GM18858 (cell line): ENCODE results near the gene PPP5C.
"Not testable (repeated sequence)": the region's sequence is repeated elsewhere in the genome, so short reads cannot be mapped to it uniquely, and the experiment has no call there.

Experiments
- ATAC-seq: cut with Tn5 transposase; IDR thresholded peaks from one replicate; pipeline ENCODE4 v1.9.1; 2021; ENCODE audit not compliant: unreplicated experiment

Gene PPP5C

GRCh38 chr19:46346821-46347571 lies at the start of gene PPP5C:
TSS of gene PPP5C (plus strand) at chr19:46347087. CDS start at chr19:46347097, 10 bp downstream.
- ATAC-seq: no peak

GRCh38 chr19:46297700-46298478 lies 49.0 kb upstream of the PPP5C start:
- ATAC-seq: no peak

DNA sequence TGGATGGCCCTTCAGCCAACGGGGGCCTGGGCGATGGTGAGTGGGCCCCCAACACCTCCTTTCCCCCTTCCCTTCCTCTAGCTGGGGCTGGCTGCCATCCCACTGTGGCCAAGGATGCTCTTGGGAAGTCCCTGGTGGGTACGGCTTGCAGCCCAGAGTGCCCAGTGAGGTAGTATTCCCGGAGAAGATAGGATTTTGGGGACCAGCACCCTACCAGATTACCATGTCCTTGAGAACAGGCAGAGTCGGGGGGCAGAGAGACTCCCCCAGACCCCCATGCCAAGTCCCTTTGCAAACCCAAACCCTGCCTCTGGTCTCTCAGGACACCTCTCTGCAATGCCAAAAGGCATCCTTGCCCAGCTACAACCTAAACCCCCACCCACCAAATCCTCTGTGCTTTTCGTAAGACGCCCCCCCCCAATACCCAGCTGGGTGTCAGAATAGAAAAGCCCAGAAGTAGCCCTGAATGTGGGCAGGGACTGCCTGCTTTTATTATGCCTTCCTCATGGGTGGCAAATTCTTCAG lies 48.3 kb upstream of the PPP5C start:
- no peak for ATAC-seq

DNA sequence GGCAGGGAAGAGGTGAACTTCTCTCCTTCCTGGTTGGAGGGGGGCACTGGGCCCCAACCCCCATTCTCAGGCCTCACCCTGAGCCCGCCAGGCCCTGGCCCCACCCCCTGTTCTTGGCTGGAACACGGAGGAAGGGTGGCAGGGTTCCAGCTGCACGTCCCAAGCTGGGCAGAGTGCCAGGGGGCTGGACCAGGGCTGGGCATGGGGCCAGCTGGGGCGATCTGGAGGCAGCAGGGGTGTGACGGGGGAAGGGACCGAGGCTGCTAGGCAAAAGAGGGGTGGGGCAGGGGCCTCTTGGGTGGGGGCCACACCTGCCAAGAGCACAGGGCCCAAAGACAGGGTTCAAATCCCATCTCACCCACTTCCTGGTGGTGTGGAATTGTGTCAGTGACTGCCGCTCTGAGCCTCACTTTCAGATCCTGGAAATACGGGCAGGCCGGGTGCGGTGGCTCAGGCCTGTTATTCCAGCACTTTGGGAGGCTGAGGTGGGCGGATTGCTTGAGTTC lies 47.8 kb upstream of the PPP5C start:
- no peak for ATAC-seq

DNA sequence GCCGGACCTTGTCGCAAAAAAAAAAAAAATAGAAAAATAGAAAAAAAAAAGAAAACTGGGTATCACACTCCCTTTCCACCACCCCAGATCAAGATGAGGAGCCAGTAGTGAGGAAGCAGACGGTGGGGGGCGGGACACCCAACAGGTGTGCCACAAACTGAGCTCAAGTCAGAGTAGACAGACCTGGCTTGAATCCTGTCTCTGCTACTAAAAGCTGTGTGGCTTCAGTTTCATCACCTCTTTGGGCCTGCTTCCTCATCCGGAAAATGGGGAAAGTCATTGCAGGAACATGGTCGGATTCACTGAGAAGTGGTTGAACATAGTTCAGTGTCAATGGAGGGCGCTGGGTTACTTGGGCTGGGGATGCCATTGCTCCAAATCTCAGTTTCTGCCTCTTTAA lies 47.2 kb upstream of the PPP5C start:
- ATAC-seq: no peak

- no peak for ATAC-seq
These were observed 43.6 kb upstream of the PPP5C start for GRCh38 chr19:46303322-46303690.

DNA sequence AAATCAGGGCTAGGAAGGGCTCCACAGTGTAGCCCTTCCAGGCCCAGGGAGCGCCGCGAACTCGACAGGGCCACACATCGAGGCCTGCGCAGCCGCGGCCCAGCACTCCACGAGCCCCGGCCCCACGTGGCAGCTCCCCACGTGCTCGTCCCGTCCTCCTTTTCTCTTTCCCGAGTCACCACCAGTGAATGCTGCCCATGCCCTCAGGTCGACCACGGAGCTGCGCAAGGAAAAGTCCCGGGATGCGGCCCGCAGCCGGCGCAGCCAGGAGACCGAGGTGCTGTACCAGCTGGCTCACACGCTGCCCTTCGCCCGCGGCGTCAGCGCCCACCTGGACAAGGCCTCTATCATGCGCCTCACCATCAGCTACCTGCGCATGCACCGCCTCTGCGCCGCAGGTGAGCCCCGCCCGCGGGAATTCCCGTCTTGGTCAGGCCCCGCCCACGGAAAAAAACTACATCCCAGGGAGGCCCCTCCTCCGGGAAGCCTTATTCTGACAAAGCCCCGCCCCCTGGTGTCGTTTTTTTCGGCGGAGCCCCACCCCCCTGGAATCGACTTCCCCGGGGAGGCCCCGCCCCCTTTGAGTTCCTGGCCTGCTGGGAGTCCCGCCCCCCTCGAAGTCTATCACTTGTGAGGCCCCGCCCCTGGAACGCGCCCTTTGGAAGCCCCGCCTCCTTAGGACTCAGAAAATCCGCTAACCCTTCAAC lies 43.0 kb upstream of the PPP5C start:
- no peak for ATAC-seq

GRCh38 chr19:46306501-46306900 lies 40.4 kb upstream of the PPP5C start:
- ATAC-seq: no peak

GRCh38 chr19:46308510-46308909 lies 38.4 kb upstream of the PPP5C start:
- no peak for ATAC-seq

- no peak for ATAC-seq
These were observed 37.8 kb upstream of the PPP5C start for GRCh38 chr19:46309056-46309455.

DNA sequence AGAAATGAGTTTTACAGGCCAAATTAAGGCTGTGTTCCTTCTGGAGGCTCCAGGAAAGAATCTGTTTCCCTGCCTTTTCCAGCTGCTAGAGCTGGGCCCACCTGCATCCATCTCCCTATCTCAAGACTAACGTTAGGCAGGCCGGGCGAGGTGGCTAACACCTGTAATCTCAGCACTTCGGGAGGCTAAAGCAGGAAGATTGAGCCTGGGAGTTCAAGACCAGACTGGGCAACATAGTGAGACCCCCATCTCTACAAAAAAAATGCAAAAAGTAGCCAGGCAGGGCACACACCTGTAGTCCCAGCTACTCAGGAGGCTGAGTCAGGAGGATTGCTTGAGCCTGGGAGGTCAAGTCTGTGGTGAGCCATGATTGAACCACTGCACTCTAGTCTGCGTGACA lies 35.4 kb upstream of the PPP5C start:
- ATAC-seq: no peak

- not testable (repeated sequence) for ATAC-seq
These were observed 33.1 kb upstream of the PPP5C start for GRCh38 chr19:46313540-46314469.

- ATAC-seq: no peak
These were observed 29.5 kb upstream of the PPP5C start for GRCh38 chr19:46317339-46317738.

GRCh38 chr19:46319613-46320012 lies 27.3 kb upstream of the PPP5C start:
- ATAC-seq: no peak

GRCh38 chr19:46320559-46320958 lies 26.3 kb upstream of the PPP5C start:
- ATAC-seq: no peak

DNA sequence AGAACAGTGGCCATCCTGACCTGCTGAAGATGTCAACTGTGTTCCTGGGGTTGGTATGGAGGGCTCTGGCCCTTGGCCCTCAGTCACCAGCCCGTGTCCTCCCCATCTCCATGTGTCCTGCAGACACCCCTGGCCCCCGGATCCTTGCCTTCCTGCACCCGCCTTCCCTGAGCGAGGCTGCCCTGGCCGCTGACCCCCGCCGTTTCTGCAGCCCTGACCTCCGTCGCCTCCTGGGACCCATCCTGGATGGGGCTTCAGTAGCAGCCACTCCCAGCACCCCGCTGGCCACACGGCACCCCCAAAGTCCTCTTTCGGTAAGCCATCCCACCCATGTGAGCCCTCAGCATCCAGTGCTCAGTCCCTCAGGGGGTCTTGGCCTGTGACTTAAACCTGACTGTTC lies 25.2 kb upstream of the PPP5C start:
- no peak for ATAC-seq

GRCh38 chr19:46323227-46323626 lies 23.7 kb upstream of the PPP5C start:
- not testable (repeated sequence) for ATAC-seq

GRCh38 chr19:46324277-46324676 lies 22.6 kb upstream of the PPP5C start:
- ATAC-seq: no peak

GRCh38 chr19:46326608-46327007 lies 20.3 kb upstream of the PPP5C start:
- ATAC-seq: no peak

GRCh38 chr19:46328079-46328478 lies 18.8 kb upstream of the PPP5C start:
- ATAC-seq: no peak
